Endometrial microvascular endothelial cells (primary cell): ENCODE results near the gene TMCC2. TPM values are rescaled to one million over a fixed set of nuclear protein-coding genes. Genes with fewer than 3 reads are reported as not detected.
"Not testable (repeated sequence)": the region's sequence is repeated elsewhere in the genome, so short reads cannot be mapped to it uniquely, and the experiment has no call there.

Experiments
- in situ Hi-C: cut with HindIII; loops from 2 replicates; pipeline ENCODE4 v1.10.0; 2017; ENCODE audit warnings: low sequenced_read_pairs, low pct_unique_long_range_greater_than_20kb; ENCODE audit errors: inconsistent ontology term
- total RNA-seq: library from RNA; depleted of rRNA; stranded (reverse); fragments of >200 nt; gene quantifications from one replicate; pipeline ENCODE4 v1.2.3, GENCODE V29; 2015; ENCODE audit errors: inconsistent ontology term

Gene TMCC2
- total RNA-seq, 1 donor from 2014 or later = 3.0 TPM

DNA sequence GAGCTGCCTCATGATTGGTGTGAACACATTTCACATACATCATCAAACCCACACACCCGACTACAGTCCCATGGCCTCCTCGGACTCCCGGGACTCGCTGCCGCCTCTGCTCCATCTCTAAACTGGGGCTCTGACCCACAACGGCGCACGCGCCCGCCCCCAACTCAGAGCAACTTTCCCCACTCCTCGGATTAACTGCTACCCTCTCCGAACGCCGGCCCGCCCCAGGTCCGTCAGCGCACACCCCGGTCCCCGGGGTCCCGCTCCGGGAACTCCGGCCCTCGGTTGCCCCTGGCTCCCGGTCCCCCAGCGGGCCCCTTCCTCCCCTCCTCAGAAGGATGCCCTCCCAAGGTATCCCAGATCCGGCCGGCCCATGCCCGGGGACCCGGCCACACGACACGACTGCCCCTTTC is 17.0 kb upstream of the TMCC2 start:
- in situ Hi-C loops = no loop called here

DNA sequence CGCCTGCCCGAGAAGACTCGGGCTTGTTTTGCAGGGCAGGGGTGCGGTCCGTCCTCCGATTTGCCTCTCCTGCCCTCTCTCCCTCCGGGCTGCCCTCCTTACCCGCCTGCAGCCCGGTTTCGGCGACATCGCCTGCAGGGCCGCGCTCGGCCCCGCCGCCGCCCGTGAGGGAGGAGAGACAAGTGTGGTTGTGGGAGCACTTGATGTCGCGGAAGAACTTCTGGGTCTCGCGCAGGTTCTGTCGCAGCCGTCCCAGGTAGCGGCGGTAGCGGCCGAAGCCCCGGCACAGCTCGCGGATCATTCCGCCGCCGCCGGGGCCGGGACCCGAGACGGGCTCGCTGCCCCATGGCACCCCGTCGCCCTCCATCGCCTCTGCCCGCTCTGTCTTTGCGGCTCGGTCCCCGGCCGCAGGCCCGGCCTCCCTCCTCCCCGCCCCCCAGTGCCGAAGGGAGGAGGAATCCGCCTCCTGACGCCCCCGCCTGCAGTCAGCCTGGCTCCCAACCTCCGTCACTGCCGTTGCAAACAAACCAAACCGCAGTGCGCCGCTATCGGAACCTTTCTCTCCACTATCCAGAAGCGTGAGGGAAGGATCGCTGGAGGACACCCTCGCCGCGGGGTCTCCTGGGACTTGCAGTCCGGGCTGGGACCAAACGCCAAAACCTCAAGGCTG is 16.4 kb upstream of the TMCC2 start, which contains the start of gene DSTYK:
Gene DSTYK, minus strand, starts transcription at position 534 of the 670 bp plus-strand sequence. Its CDS starts 167 bp downstream, at position 367.
- in situ Hi-C loops = no loop called here

DNA sequence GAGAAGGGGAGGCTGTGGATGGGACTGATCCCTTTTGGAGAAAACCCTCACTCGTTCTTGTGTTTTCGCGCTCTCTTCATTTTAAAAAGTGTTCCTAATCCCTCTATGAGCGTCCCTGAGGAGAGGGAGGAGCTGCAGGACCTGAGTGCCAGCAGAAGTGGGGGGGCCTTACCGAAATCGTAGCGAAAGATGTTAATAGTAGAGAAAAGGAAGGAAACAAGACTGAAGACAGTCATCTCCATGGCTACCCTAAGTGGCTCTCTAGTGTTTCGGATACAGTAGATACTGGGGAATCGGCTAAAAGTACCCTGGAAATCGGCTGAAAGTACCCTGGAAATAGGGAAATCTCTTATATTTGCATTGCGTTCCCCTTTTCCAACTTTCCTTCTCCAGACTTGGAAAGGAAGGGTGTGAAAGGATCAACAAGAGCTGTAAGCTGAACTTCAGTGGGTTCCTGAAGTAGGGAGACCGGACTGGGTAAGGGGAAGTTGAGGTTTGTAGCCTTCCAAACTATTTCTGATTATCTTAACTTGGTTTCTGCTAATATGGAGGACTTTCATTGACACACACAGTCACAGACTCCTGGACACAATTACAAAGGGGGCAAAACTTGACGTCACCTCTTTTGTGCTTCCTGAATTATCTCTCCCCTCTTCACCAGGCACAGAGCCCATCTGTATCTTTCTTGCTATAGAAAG is 15.8 kb upstream of the TMCC2 start:
- in situ Hi-C loops = no loop called here

DNA sequence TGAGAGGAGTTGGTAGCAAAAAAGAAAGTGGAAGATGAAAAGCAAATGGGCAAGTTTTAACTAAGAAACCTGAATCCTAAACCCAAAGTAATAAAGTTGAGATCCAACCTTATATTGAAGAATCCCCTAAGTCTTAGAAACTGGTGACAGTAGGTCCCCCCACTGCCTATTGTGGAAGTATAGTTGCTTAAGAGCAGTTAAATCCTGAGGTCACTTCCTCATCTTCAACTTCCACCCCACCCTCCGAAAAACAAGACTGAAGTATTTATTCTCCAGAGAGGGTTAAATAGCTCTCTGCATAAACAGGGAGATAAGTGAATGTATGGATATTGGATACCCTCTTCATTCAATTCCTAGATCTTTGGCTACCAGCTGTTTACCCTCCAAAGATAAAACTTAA is 13.0 kb upstream of the TMCC2 start:
- in situ Hi-C loops = no loop called here

DNA sequence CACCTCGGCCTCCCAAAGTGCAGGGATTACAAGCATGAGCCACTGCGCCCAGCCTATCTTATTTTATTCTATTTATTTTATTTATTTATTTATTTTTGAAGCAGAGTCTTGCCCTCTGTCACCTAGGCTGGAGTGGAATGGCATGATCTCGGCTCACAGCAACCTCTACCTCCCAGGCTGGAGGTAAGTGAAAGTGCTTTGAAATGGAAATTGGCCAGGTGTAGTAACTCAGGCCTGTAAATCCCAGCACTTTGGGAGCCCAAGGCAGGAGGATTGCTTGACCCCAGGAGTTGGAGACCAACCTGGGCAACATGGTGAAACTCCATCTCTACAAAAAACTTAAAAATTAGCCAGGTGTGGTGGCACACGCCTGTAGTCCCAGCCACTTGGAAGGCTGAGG is 11.2 kb upstream of the TMCC2 start:
- in situ Hi-C loops = no loop called here

DNA sequence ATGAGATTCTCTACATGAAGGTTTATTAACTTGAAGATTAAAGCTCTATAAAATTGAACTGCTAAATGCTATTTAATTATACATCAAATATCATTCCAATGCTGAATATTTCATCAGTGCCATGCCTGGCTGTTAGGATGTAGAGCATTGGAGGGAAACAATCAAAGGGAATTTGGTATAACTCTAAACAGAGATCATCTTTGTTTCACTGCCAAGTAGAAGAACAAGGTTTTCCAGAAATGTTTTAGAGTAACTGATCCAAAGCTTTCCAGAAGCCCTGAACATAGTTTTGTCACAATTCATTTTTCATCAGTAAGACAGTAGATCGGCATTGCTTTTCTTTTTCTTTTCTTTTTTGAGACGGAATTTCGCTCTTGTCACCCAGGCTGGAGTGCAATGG is 10.3 kb upstream of the TMCC2 start:
- in situ Hi-C loops = no loop called here

DNA sequence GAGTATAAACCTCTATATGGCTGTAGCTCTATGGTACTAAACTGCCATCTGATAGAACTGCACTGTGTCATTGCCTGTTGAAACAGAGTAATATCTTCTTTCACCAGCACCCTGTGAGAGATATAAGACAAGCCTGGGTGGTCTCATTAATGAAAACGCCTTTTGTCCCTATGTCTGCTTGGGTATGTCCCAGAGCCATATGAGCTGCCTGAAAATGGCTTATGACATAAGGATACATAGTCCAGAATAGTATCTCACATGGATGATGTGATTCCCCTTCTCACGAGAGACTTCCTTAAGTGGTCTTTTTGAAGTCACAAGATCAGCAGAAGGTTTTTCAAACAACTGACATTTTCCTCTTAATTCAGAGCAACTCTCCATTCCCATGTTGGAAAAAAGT is 7.3 kb upstream of the TMCC2 start:
- in situ Hi-C loops = no loop called here

DNA sequence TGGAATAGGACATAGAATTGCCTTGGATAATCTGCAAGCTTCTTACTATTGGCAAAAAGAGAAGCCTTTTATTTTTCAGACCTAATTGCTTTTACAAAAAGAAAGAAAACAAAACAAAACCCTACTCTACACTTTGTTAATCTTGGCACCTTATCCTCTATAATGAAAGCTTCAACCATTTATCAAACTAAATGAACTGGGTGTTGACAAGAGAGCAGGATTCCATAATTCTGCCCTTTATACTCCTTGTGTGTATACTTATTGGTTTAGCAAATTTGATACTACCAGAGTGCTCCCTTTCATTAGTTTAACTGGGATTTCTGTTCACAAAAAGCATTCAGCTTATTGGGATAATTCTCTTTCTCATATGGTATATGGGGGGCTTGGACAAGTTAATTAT is 3.0 kb upstream of the TMCC2 start:
- in situ Hi-C loops = no loop called here

DNA sequence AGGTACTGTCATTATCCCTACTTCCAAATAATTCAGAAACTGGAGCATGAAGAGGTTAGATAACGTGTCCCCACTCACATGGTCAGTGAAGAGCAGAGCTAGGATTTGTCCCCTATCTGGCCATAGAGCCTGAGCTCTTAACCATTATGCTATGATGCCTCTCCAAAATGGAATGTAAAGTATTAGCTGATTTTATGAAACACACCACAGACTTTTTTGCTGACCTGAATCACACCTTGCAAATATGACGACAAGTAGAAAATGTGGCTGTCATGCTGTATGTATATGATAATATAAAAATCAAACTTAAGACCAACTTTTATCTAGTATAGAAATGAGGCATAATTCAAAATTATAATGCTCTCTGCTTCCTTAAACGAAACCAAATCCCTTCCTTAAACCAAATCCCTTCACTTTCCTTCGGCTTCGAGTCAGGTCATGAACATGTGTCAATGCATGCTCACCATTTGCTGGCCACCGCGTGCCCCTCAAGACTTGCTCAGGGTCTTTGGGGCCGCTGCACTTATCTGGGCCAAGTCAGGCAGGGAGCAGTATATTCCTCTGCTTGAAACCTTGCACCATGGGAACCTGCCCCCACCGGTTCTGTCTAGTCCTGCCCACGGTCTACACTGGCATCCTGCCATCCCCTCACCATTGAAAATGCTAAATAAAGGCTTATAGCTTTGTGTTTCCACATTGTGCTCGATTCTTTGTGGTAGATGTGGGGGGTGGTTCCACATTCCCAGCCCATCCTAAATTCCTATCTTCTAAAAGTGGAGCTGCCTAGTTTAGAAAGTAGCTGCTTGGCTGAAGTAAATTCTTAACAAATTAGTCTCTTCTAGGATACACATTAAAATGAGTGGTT is 1.6 kb upstream of the TMCC2 start:
- in situ Hi-C loops = no loop called here

DNA sequence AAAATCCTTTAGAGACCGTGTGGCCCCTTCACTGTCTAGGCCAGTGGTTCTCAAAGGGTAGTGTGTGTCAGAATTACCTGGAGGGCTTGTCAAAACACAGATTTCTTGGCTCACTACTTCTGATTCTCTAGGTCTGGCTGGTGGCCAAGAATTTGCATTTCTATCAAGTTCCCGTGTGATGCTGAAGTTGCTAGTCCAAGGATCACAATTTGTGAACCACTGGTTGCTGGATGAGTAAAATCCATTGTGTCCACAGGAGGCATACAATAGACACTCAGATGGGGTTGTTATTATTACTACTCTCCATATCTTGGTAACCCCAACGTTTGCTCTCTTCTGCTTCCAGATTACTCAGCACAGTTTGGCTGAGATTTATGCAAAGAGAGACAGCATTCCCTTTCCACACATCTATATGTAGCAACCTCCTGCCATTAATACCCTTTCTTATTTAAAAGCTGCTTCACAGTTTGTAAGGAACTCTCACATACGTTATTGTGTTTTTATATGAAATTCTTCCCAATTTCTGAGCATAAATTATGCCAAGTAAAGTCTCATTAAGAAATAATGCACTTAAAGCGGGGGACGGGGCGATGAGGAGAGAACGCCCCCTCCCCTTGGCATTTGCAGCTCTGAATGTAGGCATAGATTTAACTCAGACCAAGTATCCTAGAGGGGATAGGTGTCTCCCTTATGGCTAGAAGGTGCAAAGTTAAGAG is 720 bp upstream of the TMCC2 start:
- in situ Hi-C loops = no loop called here

DNA sequence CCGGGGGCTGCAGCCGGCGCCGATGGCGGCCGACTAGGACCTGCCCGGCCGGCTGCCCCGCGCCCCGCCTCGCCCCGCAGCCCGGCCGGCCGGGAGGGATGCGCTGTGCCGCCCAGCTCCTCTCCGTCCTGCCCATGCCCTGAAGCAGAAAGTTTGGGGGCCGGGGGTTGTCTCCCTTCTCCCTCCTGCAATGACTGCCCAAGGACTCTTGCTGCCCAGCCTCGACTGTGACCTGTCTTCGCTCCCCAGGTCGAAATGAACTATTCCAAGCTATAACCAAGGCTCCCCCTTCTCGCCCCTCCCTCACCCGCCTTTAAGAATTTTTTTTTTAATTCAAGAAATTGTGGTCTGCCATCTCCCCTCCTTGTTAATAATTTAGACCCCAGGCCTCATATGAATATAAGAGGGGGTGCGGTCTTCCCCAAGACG is 361 bp downstream of the TMCC2 start:
- in situ Hi-C loops = no loop called here

DNA sequence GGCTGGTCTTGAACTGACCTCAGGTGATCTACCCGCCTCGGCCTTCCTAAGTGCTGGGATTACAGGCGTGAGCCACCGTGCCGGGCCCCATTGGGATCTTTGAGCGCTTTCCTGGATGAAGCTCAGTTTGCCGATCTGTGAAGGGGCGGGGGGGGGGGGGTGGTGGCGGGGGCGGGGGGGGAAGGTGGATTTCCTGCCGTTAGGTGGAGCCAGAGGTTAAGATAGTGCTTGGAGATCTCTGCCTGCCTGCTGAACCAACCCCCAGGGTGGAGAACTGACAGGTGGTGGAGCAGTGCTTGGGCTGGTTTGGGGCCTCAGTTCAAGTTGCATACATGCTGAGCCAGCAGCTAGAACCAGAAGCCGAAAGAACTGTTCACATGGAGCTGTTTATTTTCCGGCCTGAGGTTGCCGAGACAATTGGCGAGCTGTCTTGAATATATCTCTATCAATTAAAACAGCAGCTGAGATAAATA is 1.7 kb downstream of the TMCC2 start:
- in situ Hi-C loops = no loop called here

DNA sequence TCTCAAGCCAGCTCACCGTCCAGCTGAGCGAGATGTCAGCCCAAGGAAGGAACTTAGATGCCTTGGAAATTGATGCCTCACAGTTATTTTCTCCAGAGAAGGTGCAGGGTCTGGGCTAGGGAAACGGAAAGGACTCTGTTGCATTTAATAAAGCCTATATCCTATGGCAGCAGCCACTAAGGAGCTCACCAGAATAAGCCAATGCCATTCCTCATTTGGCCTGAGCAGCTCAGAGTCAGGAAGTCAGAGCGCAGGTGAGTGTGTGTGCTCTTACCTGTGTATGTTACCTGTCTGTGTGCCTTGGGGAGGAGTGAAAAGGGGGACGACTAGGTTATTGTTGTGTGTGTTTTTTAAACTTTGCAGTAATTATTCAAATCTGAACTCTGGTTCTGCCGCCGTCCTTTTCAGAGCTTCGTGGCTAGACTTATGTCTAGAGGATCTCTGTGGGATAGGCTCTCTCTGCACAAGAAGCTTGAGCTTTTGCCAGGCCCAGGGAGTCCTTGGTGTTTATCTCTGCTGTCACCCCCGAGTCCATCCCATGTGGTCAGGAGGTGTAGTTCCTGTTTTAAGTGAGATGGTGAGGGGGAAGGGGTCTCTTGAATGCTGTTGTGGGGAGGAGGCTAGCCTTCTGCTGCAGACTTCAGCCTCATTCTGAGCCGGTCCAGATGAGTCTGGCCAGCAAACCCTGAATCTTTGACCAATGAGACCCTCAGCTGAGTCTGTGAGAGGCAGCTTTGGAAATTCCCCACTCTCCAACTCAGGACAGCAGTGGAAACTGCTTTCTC is 2.4 kb downstream of the TMCC2 start:
- in situ Hi-C loops = no loop called here

DNA sequence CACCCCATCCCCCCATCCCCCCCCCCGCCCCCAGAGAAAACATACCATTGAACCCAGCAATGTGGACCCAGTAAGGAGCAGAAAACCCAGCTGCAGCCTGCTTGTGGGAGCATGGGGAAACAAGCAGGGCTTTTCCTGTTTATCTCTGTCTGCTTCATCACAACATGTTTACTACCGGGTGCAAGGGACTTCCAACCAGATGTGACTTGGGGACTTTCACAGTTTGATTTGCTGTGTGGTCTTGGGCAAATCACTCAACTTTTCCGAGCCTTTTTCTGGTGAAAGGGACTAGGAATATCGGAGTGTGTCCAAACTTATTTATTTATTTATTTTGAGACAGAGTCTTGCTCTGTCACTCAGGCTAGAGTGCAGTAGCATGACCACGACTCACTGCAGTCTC is 3.2 kb downstream of the TMCC2 start:
- in situ Hi-C loops = no loop called here

DNA sequence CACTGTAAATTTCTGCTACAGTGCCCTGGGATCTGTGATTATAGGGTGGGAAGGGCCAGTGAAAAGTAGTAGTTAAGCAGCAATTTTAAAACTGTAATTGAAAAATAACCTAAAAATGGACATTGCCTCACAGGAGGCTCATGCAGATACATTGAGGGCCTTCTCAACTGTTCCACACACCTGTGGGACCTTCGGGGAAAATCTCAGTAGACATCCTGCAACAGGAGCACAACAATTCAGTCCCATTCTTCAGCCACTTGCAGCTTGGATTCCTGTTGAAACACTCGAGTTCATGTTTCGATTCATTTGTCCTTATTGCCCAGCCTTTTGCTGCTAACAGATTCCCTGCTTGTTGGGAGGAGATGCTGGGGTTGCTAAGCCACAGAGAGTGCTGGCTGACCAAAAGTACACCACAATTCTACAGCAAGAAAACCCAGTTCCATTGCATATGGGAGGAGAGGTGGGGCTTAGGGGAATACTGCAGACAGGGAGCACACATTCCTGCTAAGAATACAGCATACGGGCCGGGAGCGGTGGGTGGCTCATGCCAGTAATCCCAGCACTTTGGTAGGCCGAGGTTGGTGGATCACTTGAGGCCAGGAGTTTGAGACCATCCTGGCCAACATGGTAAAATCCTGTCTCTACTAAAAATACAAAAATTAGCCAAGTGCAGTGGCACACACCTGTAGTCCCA is 4.5 kb downstream of the TMCC2 start:
- in situ Hi-C loops = no loop called here

DNA sequence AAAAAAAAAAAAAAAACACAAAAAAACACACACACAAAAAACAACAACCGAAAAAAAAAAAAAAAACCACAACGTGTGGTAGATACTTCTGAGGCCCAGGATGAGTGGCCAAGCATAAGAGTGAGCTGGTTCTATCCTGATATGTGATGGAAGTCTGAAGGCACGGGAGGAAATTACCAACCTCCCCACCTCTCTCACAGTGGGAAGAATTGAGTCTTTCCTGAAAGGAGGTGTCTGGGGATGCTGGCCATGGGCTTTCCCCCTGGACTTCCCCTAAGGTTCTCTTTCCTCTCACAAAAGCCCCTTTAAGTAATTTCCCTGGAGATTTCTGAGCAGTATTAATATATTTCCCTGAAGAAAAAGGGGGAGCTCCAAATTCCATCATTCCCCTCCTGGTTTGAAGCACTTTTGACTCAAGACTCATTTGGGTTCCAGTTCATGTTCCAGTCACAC is 5.2 kb downstream of the TMCC2 start:
- in situ Hi-C loops = no loop called here

DNA sequence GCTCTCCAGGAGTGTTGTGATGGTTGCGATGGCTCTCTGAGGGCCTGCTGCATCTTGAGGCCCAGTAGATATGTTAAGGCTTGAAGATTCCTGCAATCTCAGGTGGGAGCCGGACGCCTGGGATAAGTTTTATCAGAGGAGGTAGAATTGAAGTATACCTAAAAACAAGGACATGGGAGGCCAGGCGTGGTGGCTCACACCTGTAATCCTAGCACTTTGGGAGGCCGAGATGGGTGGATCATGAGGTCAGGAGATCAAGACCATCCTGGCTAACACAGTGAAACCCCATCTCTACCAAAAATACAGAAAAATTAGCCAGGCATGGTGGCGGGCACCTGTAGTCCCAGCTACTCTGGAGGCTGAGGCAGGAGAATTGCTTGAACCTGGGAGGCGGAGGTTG is 6.2 kb downstream of the TMCC2 start:
- in situ Hi-C loops = not testable (repeated sequence)

DNA sequence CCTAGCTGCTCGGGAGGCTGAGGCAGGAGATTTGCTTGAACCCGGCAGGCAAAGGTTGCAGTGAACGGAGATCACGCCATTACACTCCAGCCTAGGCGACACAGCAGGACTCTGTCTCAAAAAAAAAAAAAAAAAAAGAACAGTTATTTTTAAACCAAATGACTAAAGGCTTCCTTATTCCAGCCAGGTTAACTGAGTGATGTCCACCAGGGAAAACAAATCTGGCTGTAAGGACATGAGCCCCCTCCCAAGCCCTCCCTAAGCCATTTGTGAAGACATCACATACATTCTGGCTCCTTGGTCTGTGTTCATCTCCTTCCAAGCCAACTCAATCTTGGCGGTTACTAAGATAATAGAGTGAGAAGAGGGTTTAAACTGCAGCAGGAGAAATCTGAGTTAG is 8.2 kb downstream of the TMCC2 start:
- in situ Hi-C loops = no loop called here
